ENCODE results near the gene MXD3. TPM values are rescaled to one million over a fixed set of nuclear protein-coding genes. Genes with fewer than 3 reads are reported as not detected.

MXD3 gene
- total RNA-seq, 2 experiments from 2014 or later = 81.3 to 130 TPM

- intact Hi-C loops (cut with micrococcal nuclease; ENCODE audit: unreplicated experiment) = loop anchor here (5.0 to 10.0 kb wide), 3 partner anchors 124 to 654 kb away; partner anchors contain the start of gene TSPAN17
- BruUV-seq (replicated peaks) = TSS peak; percentile 47
- no peak for DNase-seq (ENCODE audit: low spot score)
- Histone ChIP-seq H3K4me3 (ENCODE audit: low read depth, low read length, poor library complexity, severe bottlenecking) (peak overlapping the region; percentile 100), H3K27ac (ENCODE audit: low read depth, low read length, poor library complexity, severe bottlenecking) (peak overlapping the region; percentile 73), H3K9me3 (ENCODE audit: low read length) (no peaks in the 10 kb centered on the region), H3K9me2 (ENCODE audit: insufficient read depth, low read length) (no peaks in the 10 kb centered on the region), H4K20me1 (ENCODE audit: insufficient read depth, low read length) (peaks cover 14% of the 10 kb centered on the region), H2AFZ (ENCODE audit: low read length) (no peak overlapping the region), H3K4me1 (ENCODE audit: insufficient read depth, low read length, poor library complexity, severe bottlenecking) (peaks cover 56% of the 10 kb centered on the region), H3K79me2 (ENCODE audit: insufficient read depth, low read depth, low read length) (peaks cover 41% of the 10 kb centered on the region), H3K36me3 (ENCODE audit: insufficient read depth, low read length) (peaks cover 67% of the 10 kb centered on the region), H3K4me2 (ENCODE audit: low read length) (peak overlapping the region; percentile 93)
- POLR2A ChIA-PET = interaction anchor here (0.6 to 1.3 kb wide), 5 partner anchors 9 to 1360 kb away, joined by 3 to 6 read pairs (median 4); no protein-coding TSS in a partner anchor
- CTCF ChIA-PET (ENCODE audit: unreplicated experiment) = interaction anchor here (0.6 to 1.4 kb wide), 4 partner anchors 9 to 188 kb away, joined by 3 to 6 read pairs (median 3); no protein-coding TSS in a partner anchor
- TF ChIP-seq EZH2phosphoT487 (IDR thresholded peaks at IDR 0.05; ENCODE audit: borderline replicate concordance, low read depth, low read length) = no peak
- TF ChIP-seq, protein P1, sequence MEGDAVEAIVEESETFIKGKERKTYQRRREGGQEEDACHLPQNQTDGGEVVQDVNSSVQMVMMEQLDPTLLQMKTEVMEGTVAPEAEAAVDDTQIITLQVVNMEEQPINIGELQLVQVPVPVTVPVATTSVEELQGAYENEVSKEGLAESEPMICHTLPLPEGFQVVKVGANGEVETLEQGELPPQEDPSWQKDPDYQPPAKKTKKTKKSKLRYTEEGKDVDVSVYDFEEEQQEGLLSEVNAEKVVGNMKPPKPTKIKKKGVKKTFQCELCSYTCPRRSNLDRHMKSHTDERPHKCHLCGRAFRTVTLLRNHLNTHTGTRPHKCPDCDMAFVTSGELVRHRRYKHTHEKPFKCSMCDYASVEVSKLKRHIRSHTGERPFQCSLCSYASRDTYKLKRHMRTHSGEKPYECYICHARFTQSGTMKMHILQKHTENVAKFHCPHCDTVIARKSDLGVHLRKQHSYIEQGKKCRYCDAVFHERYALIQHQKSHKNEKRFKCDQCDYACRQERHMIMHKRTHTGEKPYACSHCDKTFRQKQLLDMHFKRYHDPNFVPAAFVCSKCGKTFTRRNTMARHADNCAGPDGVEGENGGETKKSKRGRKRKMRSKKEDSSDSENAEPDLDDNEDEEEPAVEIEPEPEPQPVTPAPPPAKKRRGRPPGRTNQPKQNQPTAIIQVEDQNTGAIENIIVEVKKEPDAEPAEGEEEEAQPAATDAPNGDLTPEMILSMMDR (conservative IDR thresholded peaks at IDR 0.05; ENCODE audit: low read length) = no peak
These were observed 10.1 kb downstream of the MXD3 start for GRCh38 chr5:177301503-177302165.

DNA sequence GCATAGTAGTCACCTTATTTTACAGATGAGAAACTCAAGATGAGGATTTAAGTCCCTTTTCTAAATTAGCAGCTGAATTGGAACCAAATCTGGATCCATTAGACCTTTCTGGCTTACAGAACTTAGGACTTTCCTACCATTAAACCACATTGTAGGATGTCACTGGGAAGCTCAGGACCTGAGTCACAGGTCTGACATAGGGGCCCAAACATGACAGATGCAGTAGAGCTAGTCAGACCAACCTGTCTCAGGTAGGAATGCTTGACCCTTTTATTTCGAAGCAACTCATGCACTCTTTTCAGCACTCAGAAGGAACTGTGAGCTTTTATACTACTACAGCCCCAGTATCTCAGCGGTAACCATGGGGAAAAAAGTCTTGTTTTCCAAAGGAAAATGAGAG lies 10.7 kb downstream of the MXD3 start:
- Histone ChIP-seq H2AFZ (ENCODE audit: low read length) (no peak overlapping the region), H4K20me1 (ENCODE audit: insufficient read depth, low read length) (peaks cover 12% of the 10 kb centered on the region), H3K36me3 (ENCODE audit: insufficient read depth, low read length) (peaks cover 67% of the 10 kb centered on the region), H3K4me3 (ENCODE audit: low read depth, low read length, poor library complexity, severe bottlenecking) (peak overlapping the region; percentile 48), H3K9me2 (ENCODE audit: insufficient read depth, low read length) (no peaks in the 10 kb centered on the region), H3K4me2 (ENCODE audit: low read length) (peak overlapping the region; percentile 93), H3K4me1 (ENCODE audit: insufficient read depth, low read length, poor library complexity, severe bottlenecking) (peaks cover 59% of the 10 kb centered on the region), H3K9me3 (ENCODE audit: low read length) (no peaks in the 10 kb centered on the region), H3K79me2 (ENCODE audit: insufficient read depth, low read depth, low read length) (peaks cover 39% of the 10 kb centered on the region), H3K27ac (ENCODE audit: low read depth, low read length, poor library complexity, severe bottlenecking) (peak overlapping the region; percentile 73)
- BruUV-seq (replicated peaks) = no TSS peak
- ChIA-PET CTCF (ENCODE audit: unreplicated experiment) (interaction anchor here (0.9 to 1.4 kb wide), 2 partner anchors 10 to 187 kb away, joined by 3 to 6 read pairs; no protein-coding TSS in a partner anchor), POLR2A (interaction anchor here (1.0 to 1.3 kb wide), 4 partner anchors 9 to 175 kb away, joined by 3 to 6 read pairs (median 4); no protein-coding TSS in a partner anchor)
- intact Hi-C loops (cut with micrococcal nuclease; ENCODE audit: unreplicated experiment) = loop anchor here (5.0 to 10.0 kb wide), 3 partner anchors 124 to 654 kb away; partner anchors contain the start of gene TSPAN17
- DNase-seq (ENCODE audit: low spot score) = no peak
- TF ChIP-seq, protein P1 (conservative IDR thresholded peaks at IDR 0.05; ENCODE audit: low read length) = no peak
- TF ChIP-seq EZH2phosphoT487 (IDR thresholded peaks at IDR 0.05; ENCODE audit: borderline replicate concordance, low read depth, low read length) = no peak
